Kidney (tissue), 14 donors: ENCODE results near the gene AURKA. TPM values are rescaled to one million over a fixed set of nuclear protein-coding genes. Genes with fewer than 3 reads are reported as not detected.
"Not testable (repeated sequence)": the region's sequence is repeated elsewhere in the genome, so short reads cannot be mapped to it uniquely, and the experiment has no call there.

ENCODE experiments used
- DNase-seq, 5 donors: peaks; one replicate each; pipeline ENCODE4 v3.0.0-alpha.2; 2013 to 2020
- FAIRE-seq: peaks from 2 replicates; lab custom pipeline; 2012; peaks lifted over from hg19 to GRCh38; lab: Jason Lieb, UNC
- H3K27ac ChIP-seq, 2 donors: one replicate each; pipeline ENCODE4 v1.7.0; 2013; ENCODE audit warnings: low read depth in 2 of 2, low read length in 2 of 2, inconsistent platforms in 1 of 2
- H3K27me3 ChIP-seq: one replicate; pipeline ENCODE4 v1.7.1; 2013; ENCODE audit warnings: low read length, inconsistent platforms; ENCODE audit not compliant: control insufficient read depth, insufficient read depth
- H3K36me3 ChIP-seq, 3 donors: one replicate each; pipeline versions ENCODE4 v1.7.0 to v1.7.1; 2013; ENCODE audit warnings: low read length in 3 of 3, control low read depth in 1 of 3, inconsistent platforms in 1 of 3; ENCODE audit not compliant: insufficient read depth in 3 of 3, control insufficient read depth in 2 of 3
- H3K4me1 ChIP-seq, 3 donors: one replicate each; pipeline versions ENCODE4 v1.7.0 to v1.7.1; 2013; ENCODE audit warnings: low read length in 3 of 3, inconsistent platforms in 1 of 3, low read depth in 1 of 3; ENCODE audit not compliant: control insufficient read depth in 2 of 3, insufficient read depth in 2 of 3
- H3K4me3 ChIP-seq, 3 donors: one replicate each; pipeline versions ENCODE4 v1.7.0 to v1.8.1; 2013; ENCODE audit warnings: low read length in 3 of 3, control low read depth in 1 of 3, inconsistent platforms in 1 of 3
- H3K9ac ChIP-seq, 3 donors: one replicate each; pipeline versions ENCODE4 v1.7.0 to v1.7.1; 2013; ENCODE audit warnings: low read length in 3 of 3, control low read depth in 1 of 3, inconsistent platforms in 1 of 3
- H3K9me3 ChIP-seq, 3 donors: one replicate each; pipeline versions ENCODE4 v1.7.0 to v1.7.1; 2013; ENCODE audit warnings: low read length in 3 of 3, control low read depth in 1 of 3, inconsistent platforms in 1 of 3; ENCODE audit not compliant: control insufficient read depth in 2 of 3, insufficient read depth in 1 of 3
- CTCF ChIP-seq: IDR thresholded peaks from 3 replicates; pipeline ENCODE4 v1.5.1; 2012; ENCODE audit warnings: mild to moderate bottlenecking, moderate library complexity, borderline replicate concordance; ENCODE audit not compliant: insufficient read depth; ENCODE audit errors: extremely low read depth
- intact Hi-C: fragments of 100-400 bp; cut with DNase I; formaldehyde crosslinking; loops from one replicate; pipeline ENCODE4 v1.11.1; 2022
- polyA plus RNA-seq: library from polyadenylated mRNA; stranded (reverse); fragments of 350-450 nt; fragmentation: Illumina TruSeq; extraction: RNeasy Lipid Tissue Mini Kit (QIAGEN cat#74804); gene quantifications from one replicate; pipeline ENCODE4 v1.2.3, GENCODE V29; 2014; ENCODE audit warnings: low read depth, low replicate concordance; ENCODE audit not compliant: insufficient read depth
- total RNA-seq: library from RNA; stranded (reverse); fragmentation: NEBNext Ultra II Directional; extraction: Animal tissue kit (Norgen Biotek cat#: 25700); gene quantifications from one replicate; pipeline ENCODE4 v1.2.1, GENCODE V29; 2021
- donor health status: control.
- donor health status: control.
- donor health status: control.
- donor health status: control.
- donor health status: control.
- donor health status: DM: yes; HTN: yes; CAD: no.
- donor health status: Normal renal cell carcinoma (clear cell type).

AURKA gene
- total and polyA plus RNA-seq, 2 donors from 2014 or later: 2.7 to 3.3 TPM

- TF ChIP-seq CTCF: no peak
- intact Hi-C loops: no loop called here
- peak in 1 of 5 donors; percentile 9 for DNase-seq
These were observed 351 bp downstream of the AURKA start for GRCh38 chr20:56391596-56392131.

GRCh38 chr20:56391037-56391436 is 978 bp downstream of the AURKA start:
- Histone ChIP-seq H3K27ac (no peak overlapping the region), H3K36me3 (peaks cover 3 to 9% (median 6%) of the 10 kb centered on the region in 3 donors), H3K4me3 (peak overlapping the region; percentile 96 to 100 (median 97)), H3K9ac (peak overlapping the region in 1 of 3 donors; percentile 81), H3K9me3 (no peaks in the 10 kb centered on the region), H3K27me3 (no peaks in the 10 kb centered on the region), H3K4me1 (peaks cover 0 to 15% (median 9%) of the 10 kb centered on the region in 3 donors)
- FAIRE-seq (no peak), DNase-seq (no peak)
- intact Hi-C loops: no loop called here
- TF ChIP-seq CTCF: no peak

More at GRCh38 chr20:56391596-56392131, 351 bp downstream of the AURKA start:
- no peak for FAIRE-seq
- no peaks in the 10 kb centered on the region for H3K27me3 ChIP-seq
- H3K4me1 ChIP-seq: peaks cover 0 to 15% (median 9%) of the 10 kb centered on the region in 3 donors
- H3K9ac ChIP-seq: peak overlapping the region in 2 of 3 donors; percentile 81 to 96
- H3K4me3 ChIP-seq: peak overlapping the region; percentile 96 to 100 (median 97)
- H3K9me3 ChIP-seq: no peaks in the 10 kb centered on the region
- peak overlapping the region in 1 of 2 donors; percentile 91 for H3K27ac ChIP-seq
- peaks cover 2 to 10% (median 10%) of the 10 kb centered on the region in 3 donors for H3K36me3 ChIP-seq

GRCh38 chr20:56390396-56390795 is 1.6 kb downstream of the AURKA start:
- peaks cover 0 to 15% (median 9%) of the 10 kb centered on the region in 3 donors for H3K4me1 ChIP-seq
- FAIRE-seq, H3K9ac ChIP-seq: not testable (repeated sequence)

GRCh38 chr20:56389807-56390206 is 2.2 kb downstream of the AURKA start:
- H3K27ac ChIP-seq: no peak overlapping the region
- peaks cover 0 to 15% (median 9%) of the 10 kb centered on the region in 3 donors for H3K4me1 ChIP-seq
- no peak for FAIRE-seq
- H3K9me3 ChIP-seq: no peaks in the 10 kb centered on the region
- intact Hi-C loops: no loop called here
- H3K36me3 ChIP-seq: peaks cover 0 to 2% (median 2%) of the 10 kb centered on the region in 3 donors
- no peak overlapping the region for H3K4me3 ChIP-seq
- no peak for TF ChIP-seq CTCF
- H3K9ac ChIP-seq: no peak overlapping the region
- no peak for DNase-seq
- H3K27me3 ChIP-seq: no peaks in the 10 kb centered on the region

More at GRCh38 chr20:56390396-56390795, 1.6 kb downstream of the AURKA start:
- H3K36me3 ChIP-seq, H3K27ac ChIP-seq, H3K4me3 ChIP-seq, DNase-seq, H3K9me3 ChIP-seq, H3K27me3 ChIP-seq, intact Hi-C loops: not testable (repeated sequence)
